K562 (cell line): ENCODE measurements around the gene LIN7A. TPM values are rescaled to one million over a fixed set of nuclear protein-coding genes. Genes with fewer than 3 reads are reported as not detected.

Experiments
- ATAC-seq: fragments of 200-7000 bp; cut with Tn5 transposase; 3 replicates; pipeline ENCODE4 v1.9.1; 2020; ENCODE audit warnings: moderate library complexity
- BruUV-seq: library from RNA; stranded (reverse); fragments of 400-500 nt; replicated peaks from 2 replicates; lab custom pipeline; 2021; lab: Mats Ljungman, UMichigan
- CTCF ChIA-PET: fragments of 300-600 bp; formaldehyde crosslinking; extraction: SDS; loops from one replicate; lab custom pipeline; 2021; ENCODE audit warnings: low intra/inter-chr PET ratio; lab: Yijun Ruan, JAX
- POLR2A ChIA-PET: fragments of 300-600, 350-650 bp; sonication (Branson Sonifier 250); formaldehyde crosslinking; extraction: SDS; loops from one replicate; lab custom pipeline; 2021; ENCODE audit warnings: antibody characterized with exemption, inconsistent platforms; lab: Yijun Ruan, JAX
- DNase-seq, 4 experiments: peaks; one replicate each; pipeline versions ENCODE4 v3.0.0 to v3.0.0-alpha.2; 2011 to 2018; ENCODE audit warnings: low spot score in 3 of 4, mixed read lengths in 3 of 4; ENCODE audit errors: extremely low read depth in 1 of 4
- FAIRE-seq: peaks from 2 replicates; lab custom pipeline; 2011; peaks lifted over from hg19 to GRCh38; lab: Jason Lieb, UNC
- H2AFZ ChIP-seq: 2 replicates; pipeline ENCODE4 v1.6.0; 2011; ENCODE audit warnings: low read depth, low read length, control low read depth, inconsistent platforms
- H3K27ac ChIP-seq: fragments of 200-600 bp; 3 replicates; pipeline ENCODE4 v1.8.0; 2011; ENCODE audit warnings: low read depth, mild to moderate bottlenecking, control low read depth, inconsistent platforms, low read length, moderate library complexity, mixed read lengths; ENCODE audit errors: extremely low read depth
- H3K27me3 ChIP-seq, 2 experiments: fragments of 300-600 bp in 1 of 2; 2 replicates in 1 of 2; 3 replicates in 1 of 2; pipeline versions ENCODE4 v1.6.0 to v1.8.0; 2011; ENCODE audit warnings: inconsistent platforms in 2 of 2, low read length in 2 of 2, mild to moderate bottlenecking in 1 of 2, mixed read lengths in 1 of 2, moderate library complexity in 1 of 2; ENCODE audit not compliant: control insufficient read depth in 2 of 2, insufficient read depth in 2 of 2
- H3K36me3 ChIP-seq: fragments of 300-600 bp; 3 replicates; pipeline ENCODE4 v1.8.0; 2011; ENCODE audit warnings: mild to moderate bottlenecking, low read length, inconsistent platforms; ENCODE audit not compliant: control insufficient read depth, insufficient read depth
- H3K4me1 ChIP-seq, 2 experiments: fragments of 200-600 bp in 1 of 2; replicated peaks in 1 of 2; 2 replicates in 1 of 2; 3 replicates in 1 of 2; pipeline versions ENCODE4 v1.5.1 to v1.8.0; 2011; ENCODE audit warnings: inconsistent platforms in 2 of 2, low read length in 2 of 2, mild to moderate bottlenecking in 1 of 2, mixed read lengths in 1 of 2, moderate library complexity in 1 of 2; ENCODE audit not compliant: control insufficient read depth in 2 of 2, insufficient read depth in 2 of 2
- H3K4me2 ChIP-seq: 2 replicates; pipeline ENCODE4 v1.6.1; 2011; ENCODE audit warnings: low read length, control low read depth, inconsistent platforms, mixed read lengths; ENCODE audit not compliant: insufficient read depth
- H3K4me3 ChIP-seq: fragments of 200-600 bp; sonication (generic), shearing (Covaris generic); 2 replicates; pipeline ENCODE4 v1.5.1; 2016; ENCODE audit warnings: control low read depth, inconsistent platforms
- H3K79me2 ChIP-seq: fragments of 200-600 bp; 3 replicates; pipeline ENCODE4 v1.8.0; 2011; ENCODE audit warnings: low read length, inconsistent platforms; ENCODE audit not compliant: control insufficient read depth, insufficient read depth
- H3K9ac ChIP-seq, 2 experiments: 2 replicates each; pipeline versions ENCODE4 v1.6.0 to v1.6.1; 2011; ENCODE audit warnings: low read depth in 2 of 2, low read length in 2 of 2, control low read depth in 1 of 2, inconsistent platforms in 1 of 2, mild to moderate bottlenecking in 1 of 2, mixed read lengths in 1 of 2; ENCODE audit not compliant: insufficient read depth in 1 of 2
- H3K9me1 ChIP-seq: one replicate; pipeline ENCODE4 v1.6.0; 2011; ENCODE audit warnings: inconsistent platforms, mild to moderate bottlenecking, low read length, moderate library complexity; ENCODE audit not compliant: control insufficient read depth, insufficient read depth
- H3K9me3 ChIP-seq: replicated peaks from 2 replicates; pipeline ENCODE4 v1.5.1; 2011; ENCODE audit warnings: low read depth, low read length, inconsistent platforms; ENCODE audit not compliant: control insufficient read depth, insufficient read depth
- H4K20me1 ChIP-seq: replicated peaks from 2 replicates; pipeline ENCODE4 v1.6.1; 2011; ENCODE audit warnings: low read length, inconsistent platforms, mixed read lengths; ENCODE audit not compliant: control insufficient read depth, insufficient read depth
- GABPA ChIP-seq: fragments of 200-800 bp; sonication (Bioruptor generic); conservative IDR thresholded peaks from 2 replicates; pipeline ENCODE4 v1.6.1; 2016; ENCODE audit warnings: low read depth, missing genetic modification characterization, missing compliant biosample characterization
- LARP7 ChIP-seq: fragments of 450-650 bp; IDR thresholded peaks from 2 replicates; pipeline ENCODE4 v1.6.1; 2016
- PHF21A ChIP-seq: fragments of 450-650 bp; IDR thresholded peaks from 2 replicates; pipeline ENCODE4 v1.6.1; 2017; ENCODE audit warnings: low read depth, borderline replicate concordance
- POLR2G ChIP-seq: fragments of 200-400 bp; formaldehyde crosslinking; IDR thresholded peaks from 2 replicates; pipeline ENCODE4 v1.6.1; 2017; ENCODE audit warnings: low read depth, mild to moderate bottlenecking, antibody characterized with exemption, low read length, moderate library complexity
- PTBP1 ChIP-seq: fragments of 200-400 bp; formaldehyde crosslinking; IDR thresholded peaks from 2 replicates; pipeline ENCODE4 v1.6.1; 2017; ENCODE audit warnings: low read depth, low read length
- RAD51 ChIP-seq: fragments of 450-650 bp; IDR thresholded peaks from 2 replicates; pipeline ENCODE4 v1.7.1; 2016; ENCODE audit warnings: low read depth, mild to moderate bottlenecking, borderline replicate concordance
- RNF2 ChIP-seq: sonication (generic); IDR thresholded peaks from 2 replicates; pipeline ENCODE4 v1.6.1; 2016
- SFPQ ChIP-seq: fragments of 200-400 bp; formaldehyde crosslinking; IDR thresholded peaks from 2 replicates; pipeline ENCODE4 v1.6.1; 2017; ENCODE audit warnings: mild to moderate bottlenecking, low read depth, low read length, moderate library complexity
- ZFP36 ChIP-seq: fragments of 150-350 bp; IDR thresholded peaks from 2 replicates; pipeline ENCODE4 v1.6.1; 2018; ENCODE audit warnings: low read length, low read depth; ENCODE audit not compliant: partially characterized antibody
- WGBS: fragments of 100-300 bp; shearing (Covaris generic); methylation state at CpG from one replicate; pipeline ENCODE4 v1.1.6; 2016; ENCODE audit warnings: low coverage, mixed read lengths; ENCODE audit not compliant: insufficient coverage; ENCODE audit errors: missing lambda C conversion rate; 5-methylcytosine and 5-hydroxymethylcytosine counted together
- in situ Hi-C: fragments of 300-500 bp; cut with MboI; formaldehyde crosslinking; loops from 4 replicates; pipeline ENCODE4 v1.15.0; 2018; ENCODE audit warnings: inconsistent platforms, mixed read lengths
- intact Hi-C: fragments of 100-400 bp; cut with micrococcal nuclease; formaldehyde crosslinking; loops from 2 replicates; pipeline ENCODE4 v1.14.2; 2022
- polyA plus RNA-seq, 8 experiments: library from polyadenylated mRNA; depleted of rRNA in 4 of 8; stranded (reverse) in 5 of 8; unstranded in 3 of 8; fragments of >200 nt; fragmentation: Nextera tagmentation in 2 of 8; fragmentation: Illumina TruSeq in 1 of 8; extraction: Ambion mirVana in 2 of 8; extraction: Trizol in 1 of 8; gene quantifications; 2 replicates each; pipeline versions ENCODE4 v1.2.1 to v1.2.3, GENCODE V29; 2011 to 2014; ENCODE audit warnings: inconsistent platforms in 1 of 8, missing spikeins in 1 of 8
- total RNA-seq, 7 experiments: library from RNA; depleted of rRNA in 6 of 7; stranded (reverse); fragments of >200 nt in 6 of 7; fragmentation: Illumina TruSeq in 2 of 7; extraction: Trizol in 2 of 7; gene quantifications; 2 replicates each; pipeline versions ENCODE4 v1.2.1 to v1.2.3, GENCODE V29; 2011 to 2021; ENCODE audit warnings: low replicate concordance in 1 of 7
- TF ChIP-seq, protein P1 (sequence below): fragments of 150-350 bp; conservative IDR thresholded peaks from 2 replicates; pipeline ENCODE4 v1.6.1; 2014; ENCODE audit warnings: low read length
- TF ChIP-seq, protein P2 (sequence below): sonication (generic); formaldehyde crosslinking; IDR thresholded peaks from 2 replicates; pipeline ENCODE4 v1.9.0; 2022; ENCODE audit warnings: mild to moderate bottlenecking, missing genetic modification reagents
- TF ChIP-seq, protein P3 (sequence below): fragments of 200-800 bp; sonication (Bioruptor generic); IDR thresholded peaks from 2 replicates; pipeline ENCODE4 v1.6.1; 2016; ENCODE audit warnings: missing genetic modification characterization, missing compliant biosample characterization

LIN7A gene
- total and polyA plus RNA-seq, 9 of the 15 experiments (the other 6 are each of a cell fraction or from before 2014, with no cell fraction given), result not detected

GRCh38 chr12:80925237-80925636 lies 12.5 kb downstream of the LIN7A start:
- CTCF ChIA-PET, result no interaction called here
- 0% methylated on average over 2 of the region's 2 CpGs for WGBS
- TF ChIP-seq PTBP1 (no peak), RAD51 (no peak), RNF2 (no peak), POLR2G (no peak), PHF21A (no peak), SFPQ (no peak), LARP7 (no peak), GABPA (no peak), ZFP36 (no peak)
- TF ChIP-seq, protein P1, sequence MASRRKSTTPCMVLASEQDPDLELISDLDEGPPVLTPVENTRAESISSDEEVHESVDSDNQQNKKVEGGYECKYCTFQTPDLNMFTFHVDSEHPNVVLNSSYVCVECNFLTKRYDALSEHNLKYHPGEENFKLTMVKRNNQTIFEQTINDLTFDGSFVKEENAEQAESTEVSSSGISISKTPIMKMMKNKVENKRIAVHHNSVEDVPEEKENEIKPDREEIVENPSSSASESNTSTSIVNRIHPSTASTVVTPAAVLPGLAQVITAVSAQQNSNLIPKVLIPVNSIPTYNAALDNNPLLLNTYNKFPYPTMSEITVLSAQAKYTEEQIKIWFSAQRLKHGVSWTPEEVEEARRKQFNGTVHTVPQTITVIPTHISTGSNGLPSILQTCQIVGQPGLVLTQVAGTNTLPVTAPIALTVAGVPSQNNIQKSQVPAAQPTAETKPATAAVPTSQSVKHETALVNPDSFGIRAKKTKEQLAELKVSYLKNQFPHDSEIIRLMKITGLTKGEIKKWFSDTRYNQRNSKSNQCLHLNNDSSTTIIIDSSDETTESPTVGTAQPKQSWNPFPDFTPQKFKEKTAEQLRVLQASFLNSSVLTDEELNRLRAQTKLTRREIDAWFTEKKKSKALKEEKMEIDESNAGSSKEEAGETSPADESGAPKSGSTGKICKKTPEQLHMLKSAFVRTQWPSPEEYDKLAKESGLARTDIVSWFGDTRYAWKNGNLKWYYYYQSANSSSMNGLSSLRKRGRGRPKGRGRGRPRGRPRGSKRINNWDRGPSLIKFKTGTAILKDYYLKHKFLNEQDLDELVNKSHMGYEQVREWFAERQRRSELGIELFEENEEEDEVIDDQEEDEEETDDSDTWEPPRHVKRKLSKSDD, result no peak
- TF ChIP-seq, protein P2, sequence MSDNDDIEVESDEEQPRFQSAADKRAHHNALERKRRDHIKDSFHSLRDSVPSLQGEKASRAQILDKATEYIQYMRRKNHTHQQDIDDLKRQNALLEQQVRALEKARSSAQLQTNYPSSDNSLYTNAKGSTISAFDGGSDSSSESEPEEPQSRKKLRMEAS (CRISPR knock-in tag), result no peak
- TF ChIP-seq, protein P3, sequence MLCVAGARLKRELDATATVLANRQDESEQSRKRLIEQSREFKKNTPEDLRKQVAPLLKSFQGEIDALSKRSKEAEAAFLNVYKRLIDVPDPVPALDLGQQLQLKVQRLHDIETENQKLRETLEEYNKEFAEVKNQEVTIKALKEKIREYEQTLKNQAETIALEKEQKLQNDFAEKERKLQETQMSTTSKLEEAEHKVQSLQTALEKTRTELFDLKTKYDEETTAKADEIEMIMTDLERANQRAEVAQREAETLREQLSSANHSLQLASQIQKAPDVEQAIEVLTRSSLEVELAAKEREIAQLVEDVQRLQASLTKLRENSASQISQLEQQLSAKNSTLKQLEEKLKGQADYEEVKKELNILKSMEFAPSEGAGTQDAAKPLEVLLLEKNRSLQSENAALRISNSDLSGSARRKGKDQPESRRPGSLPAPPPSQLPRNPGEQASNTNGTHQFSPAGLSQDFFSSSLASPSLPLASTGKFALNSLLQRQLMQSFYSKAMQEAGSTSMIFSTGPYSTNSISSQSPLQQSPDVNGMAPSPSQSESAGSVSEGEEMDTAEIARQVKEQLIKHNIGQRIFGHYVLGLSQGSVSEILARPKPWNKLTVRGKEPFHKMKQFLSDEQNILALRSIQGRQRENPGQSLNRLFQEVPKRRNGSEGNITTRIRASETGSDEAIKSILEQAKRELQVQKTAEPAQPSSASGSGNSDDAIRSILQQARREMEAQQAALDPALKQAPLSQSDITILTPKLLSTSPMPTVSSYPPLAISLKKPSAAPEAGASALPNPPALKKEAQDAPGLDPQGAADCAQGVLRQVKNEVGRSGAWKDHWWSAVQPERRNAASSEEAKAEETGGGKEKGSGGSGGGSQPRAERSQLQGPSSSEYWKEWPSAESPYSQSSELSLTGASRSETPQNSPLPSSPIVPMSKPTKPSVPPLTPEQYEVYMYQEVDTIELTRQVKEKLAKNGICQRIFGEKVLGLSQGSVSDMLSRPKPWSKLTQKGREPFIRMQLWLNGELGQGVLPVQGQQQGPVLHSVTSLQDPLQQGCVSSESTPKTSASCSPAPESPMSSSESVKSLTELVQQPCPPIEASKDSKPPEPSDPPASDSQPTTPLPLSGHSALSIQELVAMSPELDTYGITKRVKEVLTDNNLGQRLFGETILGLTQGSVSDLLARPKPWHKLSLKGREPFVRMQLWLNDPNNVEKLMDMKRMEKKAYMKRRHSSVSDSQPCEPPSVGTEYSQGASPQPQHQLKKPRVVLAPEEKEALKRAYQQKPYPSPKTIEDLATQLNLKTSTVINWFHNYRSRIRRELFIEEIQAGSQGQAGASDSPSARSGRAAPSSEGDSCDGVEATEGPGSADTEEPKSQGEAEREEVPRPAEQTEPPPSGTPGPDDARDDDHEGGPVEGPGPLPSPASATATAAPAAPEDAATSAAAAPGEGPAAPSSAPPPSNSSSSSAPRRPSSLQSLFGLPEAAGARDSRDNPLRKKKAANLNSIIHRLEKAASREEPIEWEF (CRISPR knock-in tag), result no peak

More at GRCh38 chr12:80925237-80925636, 12.5 kb downstream of the LIN7A start:
- Histone ChIP-seq H3K4me1 (no peaks in the 10 kb centered on the region), H3K4me3 (no peak overlapping the region), H3K79me2 (no peaks in the 10 kb centered on the region), H3K27ac (no peak overlapping the region), H3K27me3 (no peaks in the 10 kb centered on the region), H4K20me1 (no peaks in the 10 kb centered on the region), H3K9me1 (no peaks in the 10 kb centered on the region), H3K9ac (no peak overlapping the region), H2AFZ (no peak overlapping the region), H3K4me2 (no peak overlapping the region), H3K9me3 (no peaks in the 10 kb centered on the region), H3K36me3 (no peaks in the 10 kb centered on the region)
- FAIRE-seq (no peak), ATAC-seq (no peak), DNase-seq (no peak)
- POLR2A ChIA-PET, result no interaction called here
- in situ Hi-C loops, result no loop called here
- no TSS peak for BruUV-seq
- intact Hi-C loops, result no loop called here
